RWPE2 (cell line): ENCODE results near the gene ASB18.

Experiments
- ATAC-seq: fragments of 200-7000 bp; cut with Tn5 transposase; 3 replicates; pipeline ENCODE4 v1.9.1; 2021; ENCODE audit warnings: low read depth
- DNase-seq: peaks from one replicate; pipeline ENCODE4 v3.0.0-alpha.2; 2020; ENCODE audit warnings: low spot score
- H3K27ac ChIP-seq: fragments of 450-650 bp; 2 replicates; pipeline ENCODE4 v1.5.1; 2017; ENCODE audit warnings: mild to moderate bottlenecking; ENCODE audit not compliant: poor library complexity, severe bottlenecking
- H3K27me3 ChIP-seq: fragments of 250-450 bp; sonication (Bioruptor Pico); 2 replicates; pipeline ENCODE4 v1.5.1; 2021; ENCODE audit warnings: mild to moderate bottlenecking, moderate library complexity; ENCODE audit not compliant: insufficient read depth, poor library complexity, severe bottlenecking
- H3K36me3 ChIP-seq: fragments of 250-450 bp; sonication (Bioruptor Pico); 2 replicates; pipeline ENCODE4 v1.5.1; 2020; ENCODE audit warnings: low read depth, mild to moderate bottlenecking, moderate library complexity
- H3K4me1 ChIP-seq: fragments of 250-450 bp; sonication (Bioruptor Pico); 2 replicates; pipeline ENCODE4 v1.5.1; 2021; ENCODE audit warnings: mild to moderate bottlenecking, moderate library complexity; ENCODE audit not compliant: insufficient read depth, poor library complexity, severe bottlenecking
- H3K4me3 ChIP-seq: fragments of 250-450 bp; sonication (Bioruptor Pico); 2 replicates; pipeline ENCODE4 v1.5.1; 2021; ENCODE audit warnings: mild to moderate bottlenecking, moderate library complexity; ENCODE audit not compliant: severe bottlenecking
- H3K9me3 ChIP-seq: fragments of 250-450 bp; sonication (Bioruptor Pico); 2 replicates; pipeline ENCODE4 v1.5.1; 2021; ENCODE audit warnings: mild to moderate bottlenecking, moderate library complexity; ENCODE audit not compliant: severe bottlenecking
- TF ChIP-seq, protein P1 (sequence below): fragments of 450-650 bp; IDR thresholded peaks from one replicate; pipeline ENCODE4 v1.5.1; 2017; ENCODE audit warnings: mild to moderate bottlenecking, moderate library complexity; ENCODE audit not compliant: poor library complexity, severe bottlenecking

ASB18 gene

DNA sequence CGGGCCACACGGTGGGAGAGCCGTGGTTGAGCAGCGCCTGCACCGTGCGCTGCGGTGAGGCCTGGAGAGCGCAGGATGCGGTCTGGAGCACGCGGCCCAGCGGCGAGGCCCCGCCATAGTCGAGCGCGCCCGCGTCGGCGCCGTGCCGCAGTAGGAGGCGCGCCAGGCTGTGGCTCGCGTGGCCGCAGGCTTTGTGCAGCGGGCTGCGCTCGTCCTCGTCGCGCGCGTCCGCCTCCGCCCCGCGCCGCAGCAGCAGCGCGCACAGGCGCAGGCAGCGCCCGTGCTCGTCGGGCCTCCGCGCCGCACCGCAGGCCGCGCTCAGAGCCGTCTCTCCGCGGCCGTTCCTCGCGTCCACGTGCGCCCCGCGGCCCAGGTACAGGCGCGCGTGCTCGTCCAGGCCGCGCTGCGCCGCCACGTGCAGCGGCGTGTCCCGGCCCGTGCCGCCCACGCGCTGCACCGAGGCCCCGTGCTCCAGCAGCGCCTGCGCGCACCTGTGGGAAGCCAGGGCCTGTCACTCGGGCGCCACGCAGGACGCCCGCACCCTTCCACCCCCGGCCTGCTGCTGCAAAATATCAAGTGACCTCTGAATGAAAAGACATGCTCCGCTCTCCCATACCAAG, 49.7 kb downstream of the ASB18 start:
- Histone ChIP-seq H3K27ac (no peak overlapping the region), H3K4me1 (no peaks in the 10 kb centered on the region), H3K27me3 (peaks cover 12% of the 10 kb centered on the region), H3K9me3 (no peaks in the 10 kb centered on the region), H3K4me3 (no peak overlapping the region), H3K36me3 (no peaks in the 10 kb centered on the region)
- DNase-seq: no peak
- TF ChIP-seq, protein P1, sequence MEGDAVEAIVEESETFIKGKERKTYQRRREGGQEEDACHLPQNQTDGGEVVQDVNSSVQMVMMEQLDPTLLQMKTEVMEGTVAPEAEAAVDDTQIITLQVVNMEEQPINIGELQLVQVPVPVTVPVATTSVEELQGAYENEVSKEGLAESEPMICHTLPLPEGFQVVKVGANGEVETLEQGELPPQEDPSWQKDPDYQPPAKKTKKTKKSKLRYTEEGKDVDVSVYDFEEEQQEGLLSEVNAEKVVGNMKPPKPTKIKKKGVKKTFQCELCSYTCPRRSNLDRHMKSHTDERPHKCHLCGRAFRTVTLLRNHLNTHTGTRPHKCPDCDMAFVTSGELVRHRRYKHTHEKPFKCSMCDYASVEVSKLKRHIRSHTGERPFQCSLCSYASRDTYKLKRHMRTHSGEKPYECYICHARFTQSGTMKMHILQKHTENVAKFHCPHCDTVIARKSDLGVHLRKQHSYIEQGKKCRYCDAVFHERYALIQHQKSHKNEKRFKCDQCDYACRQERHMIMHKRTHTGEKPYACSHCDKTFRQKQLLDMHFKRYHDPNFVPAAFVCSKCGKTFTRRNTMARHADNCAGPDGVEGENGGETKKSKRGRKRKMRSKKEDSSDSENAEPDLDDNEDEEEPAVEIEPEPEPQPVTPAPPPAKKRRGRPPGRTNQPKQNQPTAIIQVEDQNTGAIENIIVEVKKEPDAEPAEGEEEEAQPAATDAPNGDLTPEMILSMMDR: no peak
- no peak for ATAC-seq

DNA sequence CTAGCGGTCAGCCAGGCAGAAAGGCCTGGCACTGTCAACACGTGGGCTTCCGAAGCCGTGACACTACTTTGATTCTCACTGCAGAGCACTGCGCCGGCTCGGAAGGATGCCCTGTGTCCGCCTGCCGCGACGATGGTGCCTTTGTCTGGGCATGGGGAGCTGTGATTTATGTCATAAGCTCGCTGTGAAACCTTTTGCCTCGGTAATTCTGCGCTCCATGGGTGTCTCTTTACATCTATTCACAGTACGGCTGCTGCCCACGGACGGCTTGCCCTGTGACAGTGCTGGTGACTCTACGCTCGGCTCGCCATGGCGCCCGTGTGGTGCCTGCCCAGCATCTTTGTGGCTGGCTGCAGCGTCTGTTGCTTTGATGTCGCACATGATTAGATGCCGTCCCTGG, 52.9 kb downstream of the ASB18 start:
- no peak for DNase-seq
- Histone ChIP-seq H3K9me3 (no peaks in the 10 kb centered on the region), H3K27me3 (peaks cover 12% of the 10 kb centered on the region), H3K27ac (no peak overlapping the region), H3K36me3 (no peaks in the 10 kb centered on the region), H3K4me1 (no peaks in the 10 kb centered on the region), H3K4me3 (no peak overlapping the region)
- ATAC-seq: no peak
- TF ChIP-seq, protein P1: no peak

DNA sequence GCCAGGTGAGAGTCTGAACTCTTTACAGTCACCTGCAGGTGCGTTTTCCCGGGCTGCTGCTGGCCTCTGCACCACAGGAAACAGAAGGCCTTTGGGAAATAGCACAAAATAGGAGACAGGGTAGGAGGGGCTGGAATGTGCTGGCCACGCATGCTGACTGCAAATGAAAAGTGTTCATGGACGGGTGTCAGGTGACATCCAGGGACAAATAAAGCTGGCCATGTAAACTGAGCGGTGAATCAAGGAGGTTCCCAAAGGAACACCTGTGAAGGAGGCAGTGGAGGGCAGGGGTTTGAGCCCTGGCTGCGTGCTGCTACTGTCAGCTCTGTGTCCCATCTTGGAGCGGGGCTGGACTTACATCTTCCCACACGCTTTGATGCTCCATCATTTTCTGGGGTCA, 53.7 kb downstream of the ASB18 start:
- H3K4me1 ChIP-seq: no peaks in the 10 kb centered on the region
- H3K9me3 ChIP-seq: no peaks in the 10 kb centered on the region
- H3K27me3 ChIP-seq: peaks cover 12% of the 10 kb centered on the region
- DNase-seq: no peak
- no peaks in the 10 kb centered on the region for H3K36me3 ChIP-seq
- no peak for ATAC-seq
- no peak overlapping the region for H3K27ac ChIP-seq
- no peak overlapping the region for H3K4me3 ChIP-seq
- TF ChIP-seq, protein P1: no peak

DNA sequence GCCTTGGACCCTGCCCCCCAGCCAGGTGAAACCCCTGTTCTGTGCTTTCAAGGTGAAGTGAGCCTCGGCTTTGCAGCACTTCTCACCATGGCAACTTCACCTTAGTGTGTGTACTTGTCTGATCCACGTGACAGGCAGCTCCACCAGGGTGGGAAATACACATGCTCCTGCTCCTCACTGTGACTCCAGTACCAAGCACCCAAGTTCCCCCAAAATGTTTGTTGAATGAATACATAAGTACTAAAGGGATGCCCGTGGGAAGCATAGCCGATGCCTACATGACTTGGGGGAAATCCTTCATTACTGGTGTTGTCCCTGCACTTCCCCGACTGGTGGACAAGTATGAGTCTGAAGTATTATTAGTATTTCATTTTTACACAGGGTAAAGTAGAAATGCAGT, 54.2 kb downstream of the ASB18 start:
- H3K27me3 ChIP-seq: peaks cover 12% of the 10 kb centered on the region

DNA sequence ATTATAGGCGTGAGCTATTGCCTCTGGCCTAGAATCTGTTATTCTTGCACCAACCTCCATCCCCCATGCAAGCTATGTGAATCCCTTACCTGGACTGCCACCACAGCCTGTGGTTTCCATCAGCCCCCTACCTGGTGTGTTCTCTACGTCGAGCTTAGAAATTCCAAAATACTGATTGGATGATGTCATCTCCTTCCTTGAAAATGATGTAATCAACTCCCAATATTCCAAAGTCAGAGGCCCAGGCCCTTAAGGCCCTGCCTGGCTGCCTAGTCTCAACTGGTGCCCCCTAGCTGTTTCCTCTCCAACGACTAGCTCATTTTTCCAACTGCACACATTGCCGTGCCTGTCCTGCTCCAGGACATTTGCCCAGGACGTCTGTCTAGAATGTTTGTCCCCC, 54.7 kb downstream of the ASB18 start:
- no peaks in the 10 kb centered on the region for H3K9me3 ChIP-seq
- no peak for DNase-seq
- no peak overlapping the region for H3K4me3 ChIP-seq
- H3K4me1 ChIP-seq: no peaks in the 10 kb centered on the region
- TF ChIP-seq, protein P1: no peak
- no peak overlapping the region for H3K27ac ChIP-seq
- H3K36me3 ChIP-seq: no peaks in the 10 kb centered on the region
- peaks cover 12% of the 10 kb centered on the region for H3K27me3 ChIP-seq
- ATAC-seq: no peak; the same call in 2 of the 3 replicates

More for the DNA sequence above, 54.2 kb downstream of the ASB18 start:
- Histone ChIP-seq H3K4me3 (no peak overlapping the region), H3K27ac (no peak overlapping the region), H3K4me1 (no peaks in the 10 kb centered on the region), H3K36me3 (no peaks in the 10 kb centered on the region), H3K9me3 (no peaks in the 10 kb centered on the region)
- DNase-seq (no peak), ATAC-seq (no peak)
- TF ChIP-seq, protein P1: no peak
